Neuronal stem cell (in vitro differentiated cells): ENCODE data around the gene C17orf50. TPM values are rescaled to one million over a fixed set of nuclear protein-coding genes. Genes with fewer than 3 reads are reported as not detected.

Source experiments
- DNase-seq: peaks from one replicate; pipeline ENCODE4 v3.0.0-alpha.2; 2013; ENCODE audit warnings: low spot score
- H2AFZ ChIP-seq: one replicate; pipeline ENCODE4 v1.6.1; 2013; ENCODE audit warnings: mild to moderate bottlenecking, low read length, inconsistent platforms
- H2AK5ac ChIP-seq: 2 replicates; pipeline ENCODE4 v1.6.1; 2013; ENCODE audit warnings: low read depth, mild to moderate bottlenecking, inconsistent platforms, low read length, moderate library complexity, mixed read lengths
- H2BK120ac ChIP-seq: 2 replicates; pipeline ENCODE4 v1.6.1; 2013; ENCODE audit warnings: low read depth, mild to moderate bottlenecking, inconsistent platforms, low read length, moderate library complexity, mixed read lengths
- H2BK12ac ChIP-seq: one replicate; pipeline ENCODE4 v1.6.1; 2013; ENCODE audit warnings: low read length, inconsistent platforms
- H2BK15ac ChIP-seq: 2 replicates; pipeline ENCODE4 v1.6.1; 2013; ENCODE audit warnings: mild to moderate bottlenecking, low read length, inconsistent platforms, mixed read lengths
- H2BK5ac ChIP-seq: one replicate; pipeline ENCODE4 v1.6.1; 2013; ENCODE audit warnings: inconsistent platforms, mild to moderate bottlenecking, low read length, moderate library complexity
- H3K14ac ChIP-seq: one replicate; pipeline ENCODE4 v1.6.1; 2013; ENCODE audit warnings: low read length, inconsistent platforms
- H3K18ac ChIP-seq: 2 replicates; pipeline ENCODE4 v1.6.1; 2013; ENCODE audit warnings: low read length, inconsistent platforms
- H3K23ac ChIP-seq: 2 replicates; pipeline ENCODE4 v1.6.1; 2013; ENCODE audit warnings: low read depth, mild to moderate bottlenecking, mixed read lengths, low read length, inconsistent platforms; ENCODE audit not compliant: poor library complexity
- H3K27ac ChIP-seq: replicated peaks from 3 replicates; pipeline ENCODE4 v1.5.1; 2013; ENCODE audit warnings: low read length, inconsistent platforms
- H3K27me3 ChIP-seq, 3 experiments: 2 replicates each; pipeline ENCODE4 v1.6.1; 2013; ENCODE audit warnings: low read length in 3 of 3, mild to moderate bottlenecking in 2 of 3, inconsistent platforms in 1 of 3, low read depth in 1 of 3, mixed read lengths in 1 of 3, moderate library complexity in 1 of 3; ENCODE audit not compliant: control insufficient read depth in 3 of 3, insufficient read depth in 3 of 3
- H3K36me3 ChIP-seq, 2 donors: replicated peaks in 1 of 2; 2 replicates each; pipeline ENCODE4 v1.6.1; 2013; ENCODE audit warnings: low read length in 2 of 2; ENCODE audit not compliant: control insufficient read depth in 2 of 2, insufficient read depth in 2 of 2
- H3K4ac ChIP-seq: 2 replicates; pipeline ENCODE4 v1.6.1; 2013; ENCODE audit warnings: inconsistent platforms, mild to moderate bottlenecking, low read length, moderate library complexity
- H3K4me1 ChIP-seq, 2 donors: 1 replicate in 1 of 2; 2 replicates in 1 of 2; pipeline ENCODE4 v1.6.1; 2013; ENCODE audit warnings: low read length in 2 of 2, low read depth in 1 of 2; ENCODE audit not compliant: control insufficient read depth in 2 of 2, insufficient read depth in 1 of 2
- H3K4me2 ChIP-seq: one replicate; pipeline ENCODE4 v1.6.1; 2013; ENCODE audit warnings: mild to moderate bottlenecking, low read length, inconsistent platforms; ENCODE audit not compliant: insufficient read depth, poor library complexity, severe bottlenecking
- H3K4me3 ChIP-seq, 2 donors: 2 replicates each; pipeline ENCODE4 v1.5.1; 2013; ENCODE audit warnings: low read length in 2 of 2, mild to moderate bottlenecking in 2 of 2, inconsistent platforms in 1 of 2, moderate library complexity in 1 of 2
- H3K79me1 ChIP-seq: one replicate; pipeline ENCODE4 v1.6.1; 2013; ENCODE audit warnings: low read depth, mild to moderate bottlenecking, inconsistent platforms, low read length, moderate library complexity
- H3K9ac ChIP-seq: one replicate; pipeline ENCODE4 v1.6.1; 2013; ENCODE audit warnings: mild to moderate bottlenecking, low read depth, low read length, inconsistent platforms; ENCODE audit not compliant: poor library complexity
- H3K9me3 ChIP-seq, 2 donors: replicated peaks in 1 of 2; 2 replicates each; pipeline versions ENCODE3 to v1.6.1; 2013; ENCODE audit warnings: low read length in 2 of 2, mild to moderate bottlenecking in 2 of 2, inconsistent platforms in 1 of 2, low read depth in 1 of 2, mixed read lengths in 1 of 2, moderate library complexity in 1 of 2; ENCODE audit not compliant: control insufficient read depth in 2 of 2, insufficient read depth in 1 of 2
- H4K8ac ChIP-seq: one replicate; pipeline ENCODE4 v1.6.1; 2013; ENCODE audit warnings: low read depth, mild to moderate bottlenecking, inconsistent platforms, low read length, moderate library complexity
- H4K91ac ChIP-seq: one replicate; pipeline ENCODE4 v1.6.1; 2013; ENCODE audit warnings: low read length, low read depth, mild to moderate bottlenecking, inconsistent platforms; ENCODE audit not compliant: poor library complexity
- WGBS, 2 donors: extraction: QIAGEN DNeasy Blood & Tissue Kit; methylation state at CpG; one replicate each; pipeline ENCODE4 v1.1.7; 2013; ENCODE audit warnings: missing lambda C conversion rate in 2 of 2, mixed read lengths in 1 of 2; ENCODE audit not compliant: insufficient read length in 2 of 2, insufficient replicate concordance in 1 of 2; ENCODE audit errors: extremely low coverage in 2 of 2; 5-methylcytosine and 5-hydroxymethylcytosine counted together
- polyA plus RNA-seq, 2 experiments: library from polyadenylated mRNA; stranded (reverse); fragments of 200-250 nt; gene quantifications; one replicate each; pipeline ENCODE4 v1.2.3, GENCODE V29; 2013

The C17orf50 gene
- 0.24 TPM for polyA plus RNA-seq (2013, experiment 1 of 2)
- 0.32 TPM for polyA plus RNA-seq (2013, experiment 2 of 2)

GRCh38 chr17:35760587-35760986 lies at the start of gene C17orf50:
TSS of gene C17orf50 (plus strand) at chr17:35760887. CDS start at chr17:35760942, 55 bp downstream.
- no peak within 1 kb of the TSS for H4K91ac ChIP-seq
- H2BK15ac ChIP-seq = no peak within 1 kb of the TSS
- H3K14ac ChIP-seq = no peak within 1 kb of the TSS
- H3K9ac ChIP-seq = no peak within 1 kb of the TSS
- H3K79me1 ChIP-seq = no peaks in the 10 kb centered on the region
- no peak within 1 kb of the TSS for H2BK12ac ChIP-seq
- H3K36me3 ChIP-seq = no peaks in the 10 kb centered on the region
- DNase-seq = no peak
- H3K27ac ChIP-seq = no peak within 1 kb of the TSS
- H3K27me3 ChIP-seq = no peaks in the 10 kb centered on the region
- no peak within 1 kb of the TSS for H2BK120ac ChIP-seq
- no peak within 1 kb of the TSS for H2AK5ac ChIP-seq
- H3K4me2 ChIP-seq = no peak within 1 kb of the TSS
- H2AFZ ChIP-seq = no peak within 1 kb of the TSS
- H3K4ac ChIP-seq = no peak within 1 kb of the TSS
- no CpG with 5 or more reads among the region's 1 CpG for WGBS, 2 donors
- H3K9me3 ChIP-seq = no peaks in the 10 kb centered on the region
- H3K4me3 ChIP-seq = no peak within 1 kb of the TSS
- no peak within 1 kb of the TSS for H2BK5ac ChIP-seq
- H3K18ac ChIP-seq = no peak within 1 kb of the TSS
- H4K8ac ChIP-seq = no peak within 1 kb of the TSS
- peaks cover 9% of the 10 kb centered on the region in 2 donors for H3K4me1 ChIP-seq
- no peak within 1 kb of the TSS for H3K23ac ChIP-seq

- WGBS, 2 donors = no CpG with 5 or more reads among the region's 2 CpGs
- H2AK5ac ChIP-seq = no peak overlapping the region
- H3K4ac ChIP-seq = no peak overlapping the region
- no peaks in the 10 kb centered on the region for H3K79me1 ChIP-seq
- no peak overlapping the region for H2BK5ac ChIP-seq
- no peak overlapping the region for H2BK120ac ChIP-seq
- H4K8ac ChIP-seq = no peak overlapping the region
- H3K9me3 ChIP-seq = no peaks in the 10 kb centered on the region
- H3K4me3 ChIP-seq = no peak overlapping the region
- H3K27ac ChIP-seq = peak overlapping the region; percentile 0
- H2AFZ ChIP-seq = no peak overlapping the region
- no peak overlapping the region for H2BK15ac ChIP-seq
- peaks cover 2 to 50% of the 10 kb centered on the region in 2 donors for H3K36me3 ChIP-seq
- no peak overlapping the region for H3K4me2 ChIP-seq
- no peaks in the 10 kb centered on the region for H3K27me3 ChIP-seq
- H3K4me1 ChIP-seq = peaks cover 11 to 19% of the 10 kb centered on the region in 2 donors
- no peak overlapping the region for H2BK12ac ChIP-seq
- H3K18ac ChIP-seq = no peak overlapping the region
- no peak for DNase-seq
- H3K9ac ChIP-seq = no peak overlapping the region
- no peak overlapping the region for H3K23ac ChIP-seq
- no peak overlapping the region for H3K14ac ChIP-seq
- H4K91ac ChIP-seq = no peak overlapping the region
Measured at GRCh38 chr17:35710950-35711349, 49.7 kb upstream of the C17orf50 start.

- Histone ChIP-seq H3K4me1 (peaks cover 11 to 19% of the 10 kb centered on the region in 2 donors), H4K8ac (no peak overlapping the region), H2AFZ (no peak overlapping the region), H4K91ac (no peak overlapping the region), H3K9ac (no peak overlapping the region), H3K4me2 (no peak overlapping the region), H3K36me3 (peaks cover 8 to 65% of the 10 kb centered on the region in 2 donors), H3K18ac (no peak overlapping the region), H3K79me1 (no peaks in the 10 kb centered on the region), H3K27me3 (no peaks in the 10 kb centered on the region), H3K4me3 (no peak overlapping the region), H2AK5ac (no peak overlapping the region), H3K27ac (no peak overlapping the region), H3K23ac (no peak overlapping the region), H2BK12ac (no peak overlapping the region), H3K9me3 (no peaks in the 10 kb centered on the region), H2BK5ac (no peak overlapping the region), H3K4ac (no peak overlapping the region), H3K14ac (no peak overlapping the region), H2BK120ac (no peak overlapping the region), H2BK15ac (no peak overlapping the region)
- no CpG with 5 or more reads among the region's 7 CpGs for WGBS, 2 donors
- no peak for DNase-seq
Measured at GRCh38 chr17:35713069-35713728, 47.5 kb upstream of the C17orf50 start.

- no peak overlapping the region for H3K4me2 ChIP-seq
- 100% methylated on average over 1 to 2 of the region's 2 CpGs for WGBS, 2 donors
- H3K79me1 ChIP-seq = no peaks in the 10 kb centered on the region
- no peak overlapping the region for H3K4me3 ChIP-seq
- DNase-seq = no peak
- no peak overlapping the region for H2BK120ac ChIP-seq
- H3K27me3 ChIP-seq = no peaks in the 10 kb centered on the region
- peaks cover 11 to 19% of the 10 kb centered on the region in 2 donors for H3K4me1 ChIP-seq
- no peak overlapping the region for H3K14ac ChIP-seq
- H3K9ac ChIP-seq = no peak overlapping the region
- H2AFZ ChIP-seq = no peak overlapping the region
- H3K4ac ChIP-seq = no peak overlapping the region
- no peak overlapping the region for H4K8ac ChIP-seq
- no peak overlapping the region for H2BK12ac ChIP-seq
- no peak overlapping the region for H4K91ac ChIP-seq
- H2BK15ac ChIP-seq = no peak overlapping the region
- no peak overlapping the region for H3K27ac ChIP-seq
- H3K18ac ChIP-seq = no peak overlapping the region
- no peak overlapping the region for H2AK5ac ChIP-seq
- no peaks in the 10 kb centered on the region for H3K9me3 ChIP-seq
- H3K23ac ChIP-seq = no peak overlapping the region
- H2BK5ac ChIP-seq = no peak overlapping the region
- H3K36me3 ChIP-seq = peaks cover 9 to 70% of the 10 kb centered on the region in 2 donors
Measured at GRCh38 chr17:35714988-35715387, 45.7 kb upstream of the C17orf50 start.
